ENCODE data around the gene SNX6. TPM values are rescaled to one million over a fixed set of nuclear protein-coding genes. Genes with fewer than 3 reads are reported as not detected.
A peak's percentile ranks its signal among the peaks of the same experiment; 100 is the strongest.

SNX6 gene
- total and polyA plus RNA-seq, 10 of the 15 experiments (the other 5 are each of a cell fraction or from before 2014, with no cell fraction given): 34.4 to 107 (median 71.7) TPM

GRCh38 chr14:34629344-34629656 is 648 bp downstream of the SNX6 start:
- no peaks in the 10 kb centered on the region for H4K20me1 ChIP-seq (ENCODE audit: control insufficient read depth, insufficient read depth)
- no peaks in the 10 kb centered on the region for H3K36me3 ChIP-seq (ENCODE audit: control insufficient read depth in 2 of 2, insufficient read depth in 2 of 2, low read length in 1 of 2)
- peak; percentile 78 for FAIRE-seq
- no peaks in the 10 kb centered on the region for H3K27me3 ChIP-seq (replicated peaks in 1 of 2; ENCODE audit: control insufficient read depth in 2 of 2, insufficient read depth in 2 of 2, low read length in 1 of 2)
- H3K9ac ChIP-seq (ENCODE audit: control insufficient read depth, insufficient read depth, low read length): peak overlapping the region; percentile 83
- H3K4me1 ChIP-seq (ENCODE audit: control insufficient read depth, insufficient read depth, low read length): no peaks in the 10 kb centered on the region
- CTCF ChIA-PET: no interaction called here
- RAD21 ChIA-PET (ENCODE audit: unreplicated experiment): no interaction called here
- peak; percentile 50 for ATAC-seq
- intact Hi-C loops (cut with micrococcal nuclease; ENCODE audit: unreplicated experiment): no loop called here
- no peak for DNase-seq (ENCODE audit: low read depth, low spot score)
- peaks cover 20% of the 10 kb centered on the region for H3K79me2 ChIP-seq (ENCODE audit: control insufficient read depth, insufficient read depth, low read length)
- POLR2A ChIA-PET: no interaction called here
- in situ Hi-C loops (cut with MboI): no loop called here
- H3K27ac ChIP-seq (ENCODE audit: control insufficient read depth, insufficient read depth): peak overlapping the region; percentile 86
- peak overlapping the region; percentile 93 for H3K4me3 ChIP-seq
- no peaks in the 10 kb centered on the region for H3K9me3 ChIP-seq (replicated peaks; ENCODE audit: control insufficient read depth, insufficient read depth, low read length)
- SMC1A ChIA-PET (ENCODE audit: uncharacterized antibody, unreplicated experiment): no interaction called here
- WGBS (ENCODE audit: insufficient coverage, insufficient replicate concordance, low lambda C conversion rate, missing lambda C conversion rate): 0% methylated on average over 13 of the region's 13 CpGs
- TF ChIP-seq NFYA (IDR thresholded peaks at IDR 0.05; ENCODE audit: borderline replicate concordance, low read depth, low read length) (no peak), NBN (IDR thresholded peaks at IDR 0.05) (0 out of 2 replicates have a peak, but pooled peaks have one; percentile 4), EP300 (IDR thresholded peaks at IDR 0.05; ENCODE audit: borderline replicate concordance in 1 of 2, control insufficient read depth in 1 of 2, low read depth in 2 of 2, low read length in 2 of 2) (no peak)
- TF ChIP-seq, protein P1, sequence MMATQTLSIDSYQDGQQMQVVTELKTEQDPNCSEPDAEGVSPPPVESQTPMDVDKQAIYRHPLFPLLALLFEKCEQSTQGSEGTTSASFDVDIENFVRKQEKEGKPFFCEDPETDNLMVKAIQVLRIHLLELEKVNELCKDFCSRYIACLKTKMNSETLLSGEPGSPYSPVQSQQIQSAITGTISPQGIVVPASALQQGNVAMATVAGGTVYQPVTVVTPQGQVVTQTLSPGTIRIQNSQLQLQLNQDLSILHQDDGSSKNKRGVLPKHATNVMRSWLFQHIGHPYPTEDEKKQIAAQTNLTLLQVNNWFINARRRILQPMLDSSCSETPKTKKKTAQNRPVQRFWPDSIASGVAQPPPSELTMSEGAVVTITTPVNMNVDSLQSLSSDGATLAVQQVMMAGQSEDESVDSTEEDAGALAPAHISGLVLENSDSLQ (IDR thresholded peaks at IDR 0.05): no peak
- no TSS peak for BruUV-seq (replicated peaks)
- peak overlapping the region; percentile 66 for H3K4me2 ChIP-seq (ENCODE audit: control insufficient read depth, insufficient read depth)
- H2AFZ ChIP-seq (ENCODE audit: control insufficient read depth, low read depth, low read length): peak overlapping the region; percentile 83

GRCh38 chr14:34628681-34629135 is 1.2 kb downstream of the SNX6 start:
- no peaks in the 10 kb centered on the region for H4K20me1 ChIP-seq (ENCODE audit: control insufficient read depth, insufficient read depth)
- in situ Hi-C loops (cut with MboI): no loop called here
- RAD21 ChIA-PET (ENCODE audit: unreplicated experiment): no interaction called here
- peak overlapping the region; percentile 83 for H3K9ac ChIP-seq (ENCODE audit: control insufficient read depth, insufficient read depth, low read length)
- no peaks in the 10 kb centered on the region for H3K36me3 ChIP-seq (ENCODE audit: control insufficient read depth in 2 of 2, insufficient read depth in 2 of 2, low read length in 1 of 2)
- peak; percentile 31 for ATAC-seq
- POLR2A ChIA-PET: no interaction called here
- peak overlapping the region; percentile 93 for H3K4me3 ChIP-seq
- intact Hi-C loops (cut with micrococcal nuclease; ENCODE audit: unreplicated experiment): no loop called here
- no peaks in the 10 kb centered on the region for H3K9me3 ChIP-seq (replicated peaks; ENCODE audit: control insufficient read depth, insufficient read depth, low read length)
- H3K27ac ChIP-seq (ENCODE audit: control insufficient read depth, insufficient read depth): no peak overlapping the region; the same call in 1 of the 2 replicates
- SMC1A ChIA-PET (ENCODE audit: uncharacterized antibody, unreplicated experiment): no interaction called here
- H3K27me3 ChIP-seq (replicated peaks in 1 of 2; ENCODE audit: control insufficient read depth in 2 of 2, insufficient read depth in 2 of 2, low read length in 1 of 2): no peaks in the 10 kb centered on the region
- no peaks in the 10 kb centered on the region for H3K4me1 ChIP-seq (ENCODE audit: control insufficient read depth, insufficient read depth, low read length)
- TF ChIP-seq MYC (IDR thresholded peaks at IDR 0.05; ENCODE audit: insufficient read depth, insufficient read length, insufficient replicate concordance, low read length, severe bottlenecking) (no peak), GABPA (IDR thresholded peaks at IDR 0.05; ENCODE audit: low read depth) (no peak), TARDBP (IDR thresholded peaks at IDR 0.05; ENCODE audit: borderline replicate concordance) (no peak), NR2C2 (IDR thresholded peaks at IDR 0.05; ENCODE audit: borderline replicate concordance, control insufficient read depth, insufficient read length, low read depth) (no peak), SMAD1 (IDR thresholded peaks at IDR 0.05; ENCODE audit: low read depth, partially characterized antibody) (no peak), POU2F2 (IDR thresholded peaks at IDR 0.05; ENCODE audit: borderline replicate concordance, low read depth, low read length) (no peak), ZNF274 (IDR thresholded peaks at IDR 0.05; ENCODE audit: insufficient read depth, insufficient read length) (no peak), MXI1 (IDR thresholded peaks at IDR 0.05; ENCODE audit: low read depth, low read length) (no peak), RAD21 (IDR thresholded peaks at IDR 0.05; ENCODE audit: insufficient read depth, low read depth, low read length) (no peak)
- H2AFZ ChIP-seq (ENCODE audit: control insufficient read depth, low read depth, low read length): no peak overlapping the region
- H3K4me2 ChIP-seq (ENCODE audit: control insufficient read depth, insufficient read depth): peak overlapping the region; percentile 66
- BruUV-seq (replicated peaks): no TSS peak
- WGBS (ENCODE audit: insufficient coverage, insufficient replicate concordance, low lambda C conversion rate, missing lambda C conversion rate): 44% methylated on average over 5 of the region's 5 CpGs
- no peak for FAIRE-seq
- no peak for DNase-seq (ENCODE audit: low read depth, low spot score)
- CTCF ChIA-PET: no interaction called here
- peaks cover 20% of the 10 kb centered on the region for H3K79me2 ChIP-seq (ENCODE audit: control insufficient read depth, insufficient read depth, low read length)
